Measurements from ENCODE around the gene UBAC1.
"Not testable (repeated sequence)": the region's sequence is repeated elsewhere in the genome, so short reads cannot be mapped to it uniquely, and the experiment has no call there.

Gene UBAC1

DNA sequence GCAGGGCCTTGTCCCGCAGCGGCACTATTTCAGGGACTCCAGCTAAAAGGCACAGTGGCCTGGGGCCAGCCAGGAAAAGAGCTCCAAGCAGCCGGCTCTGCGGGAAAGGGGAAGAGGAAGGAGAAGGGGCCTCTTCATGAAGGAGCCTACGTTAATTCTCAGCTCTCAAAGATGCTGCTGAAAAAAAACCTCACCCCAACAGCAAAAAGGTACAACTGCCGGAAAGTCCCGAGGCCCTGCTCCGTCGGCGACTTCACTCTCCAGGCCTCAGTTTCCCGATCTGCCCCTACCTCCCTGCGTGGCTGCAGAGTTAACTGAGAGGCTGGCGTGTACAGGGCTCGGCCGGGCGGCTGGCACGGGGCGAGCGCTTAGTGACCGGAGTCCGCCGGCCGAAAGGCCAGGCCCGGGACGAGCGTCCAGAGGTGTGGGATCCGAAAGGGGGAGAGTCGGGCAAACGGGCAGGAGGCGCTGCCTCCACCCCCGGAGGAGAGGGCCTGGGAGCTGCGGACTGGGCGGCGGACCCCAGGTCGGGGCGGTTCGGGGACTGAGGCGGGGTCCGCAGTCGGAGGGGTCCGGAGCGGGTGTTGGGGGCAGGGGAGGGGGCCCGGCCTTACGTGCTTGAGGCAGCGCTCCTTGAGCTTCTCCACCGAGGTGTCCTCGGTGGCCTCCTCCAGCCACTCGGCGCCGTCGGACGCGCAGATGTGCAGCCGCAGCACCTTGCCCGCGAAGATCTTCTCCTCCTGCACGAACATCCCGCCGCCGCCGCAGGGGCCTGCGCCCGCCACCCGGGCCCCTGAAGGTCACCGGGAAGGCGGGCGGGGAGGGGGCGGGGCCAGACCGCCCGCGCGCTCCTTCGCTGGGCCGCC is 529 bp downstream of the UBAC1 start:
- no peak for DNase-seq (ENCODE audit: extremely low read depth in 1 of 2, low read depth in 1 of 2)

DNA sequence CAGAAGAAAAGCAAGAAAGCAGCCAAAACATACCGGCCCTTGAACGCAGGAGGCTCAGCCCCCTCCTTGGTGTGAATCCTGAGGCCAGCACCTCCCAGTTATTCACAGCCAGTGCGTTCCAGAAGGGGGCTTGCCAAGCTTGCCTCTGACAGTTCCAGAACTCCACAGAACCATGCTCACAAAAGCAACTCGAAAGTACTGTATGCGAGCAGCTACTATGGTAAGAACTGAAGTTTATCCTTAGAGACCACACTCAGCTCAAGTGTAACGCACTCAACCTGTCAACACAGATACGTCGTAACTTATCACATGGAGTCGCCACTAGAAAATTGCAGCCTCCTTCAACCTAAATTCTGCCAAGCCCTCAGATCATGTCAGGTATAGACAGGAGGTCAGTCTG is 1.4 kb downstream of the UBAC1 start:
- no peak for DNase-seq (ENCODE audit: extremely low read depth in 1 of 2, low read depth in 1 of 2)

DNA sequence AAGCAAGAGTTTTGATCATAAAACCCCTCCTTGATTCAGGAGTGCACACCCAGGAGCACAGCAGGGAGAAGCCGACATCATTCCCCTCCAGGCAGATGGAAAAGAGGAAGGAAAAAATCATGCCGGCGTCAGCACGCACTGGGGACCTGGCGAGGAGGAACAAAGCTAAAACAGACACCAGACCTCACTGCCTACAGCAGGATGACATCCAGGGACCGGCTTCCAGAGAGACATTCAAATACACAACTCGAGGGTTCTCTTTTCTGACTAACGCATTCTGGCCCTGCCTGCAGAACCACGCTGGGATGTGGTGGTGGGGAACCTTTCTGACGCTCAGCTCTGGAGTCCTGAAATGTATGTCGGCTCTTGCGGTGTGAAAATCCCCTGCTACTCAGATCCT is 2.7 kb downstream of the UBAC1 start:
- DNase-seq (ENCODE audit: extremely low read depth in 1 of 2, low read depth in 1 of 2), result no peak

DNA sequence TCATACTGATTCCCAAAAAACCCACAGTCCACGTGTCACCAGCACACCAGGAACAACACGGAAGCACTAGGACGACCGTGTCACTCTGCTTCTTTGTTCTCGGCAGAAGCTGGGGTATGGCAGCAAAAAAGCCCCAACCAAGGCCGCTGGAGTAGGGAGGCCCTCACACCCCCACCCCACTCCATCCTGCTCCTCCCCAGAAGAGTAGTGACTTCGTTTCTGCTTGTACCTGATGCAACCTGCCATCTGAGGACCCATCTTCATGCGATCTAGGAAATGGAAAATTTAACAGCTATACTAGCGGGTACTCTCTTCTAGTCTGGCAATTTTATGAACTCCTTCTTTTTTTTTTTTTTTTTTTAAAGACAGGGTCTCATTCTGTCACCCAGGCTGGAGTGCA is 3.7 kb downstream of the UBAC1 start:
- DNase-seq (ENCODE audit: extremely low read depth in 1 of 2, low read depth in 1 of 2), result no peak

DNA sequence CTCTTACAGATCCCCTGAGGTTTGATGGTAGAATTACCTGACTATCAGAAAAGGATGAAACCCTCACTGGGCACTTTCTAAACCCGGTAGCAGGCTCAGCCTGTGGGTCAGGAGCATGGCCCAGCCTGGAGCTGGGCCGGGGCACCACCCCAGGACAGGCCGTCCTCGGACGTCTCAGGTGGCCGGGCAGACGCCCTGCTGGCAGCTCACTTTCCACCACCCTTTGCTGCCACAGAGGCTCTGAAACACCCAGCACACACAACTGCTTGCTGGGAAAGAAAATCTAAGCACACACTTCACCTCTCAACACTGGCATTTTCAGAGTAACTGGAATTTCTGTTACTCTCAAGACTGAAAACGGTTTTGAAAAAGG is 4.4 kb downstream of the UBAC1 start:
- DNase-seq (ENCODE audit: extremely low read depth in 1 of 2, low read depth in 1 of 2), result no peak

DNA sequence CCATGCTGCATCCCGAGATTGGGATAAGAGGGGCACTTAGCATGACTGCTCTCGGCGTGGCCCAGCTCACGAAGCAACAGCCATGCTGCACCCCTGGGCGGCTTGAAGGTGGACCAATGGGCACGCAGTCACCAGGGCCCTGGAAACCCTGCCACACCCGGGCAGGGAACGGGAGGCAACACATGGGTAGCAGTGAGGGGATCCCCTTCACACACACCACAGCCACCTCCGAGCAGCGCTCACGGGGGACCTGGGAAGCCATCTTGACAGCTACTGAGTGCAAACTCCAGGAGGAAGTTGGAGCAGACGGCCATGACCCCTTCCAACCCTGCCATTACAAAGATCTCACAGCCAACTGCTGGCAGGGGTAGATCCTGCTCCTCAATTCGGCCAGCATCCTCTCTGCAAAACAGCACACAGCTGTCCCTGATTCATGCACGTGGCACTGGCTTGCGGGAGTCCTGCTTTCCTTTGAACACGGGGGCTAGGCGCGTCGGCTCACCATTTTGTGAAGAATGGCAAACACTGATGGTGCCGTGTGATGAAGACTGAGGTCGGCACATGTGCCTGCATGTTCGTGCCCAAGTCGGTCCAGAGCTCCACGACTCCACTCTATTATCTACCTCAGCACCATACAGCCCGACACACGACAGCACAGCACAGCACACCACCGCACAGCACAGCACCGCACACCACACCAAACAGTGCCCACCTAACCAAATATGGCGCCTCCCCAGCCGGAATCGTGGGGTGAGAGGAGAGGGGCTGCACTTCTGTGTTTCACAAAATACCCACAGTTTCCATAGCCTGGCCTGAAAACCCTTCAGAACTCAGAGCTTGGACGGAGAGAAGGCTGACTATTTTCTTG is 5.0 kb downstream of the UBAC1 start:
- no peak for DNase-seq (ENCODE audit: extremely low read depth in 1 of 2, low read depth in 1 of 2)

DNA sequence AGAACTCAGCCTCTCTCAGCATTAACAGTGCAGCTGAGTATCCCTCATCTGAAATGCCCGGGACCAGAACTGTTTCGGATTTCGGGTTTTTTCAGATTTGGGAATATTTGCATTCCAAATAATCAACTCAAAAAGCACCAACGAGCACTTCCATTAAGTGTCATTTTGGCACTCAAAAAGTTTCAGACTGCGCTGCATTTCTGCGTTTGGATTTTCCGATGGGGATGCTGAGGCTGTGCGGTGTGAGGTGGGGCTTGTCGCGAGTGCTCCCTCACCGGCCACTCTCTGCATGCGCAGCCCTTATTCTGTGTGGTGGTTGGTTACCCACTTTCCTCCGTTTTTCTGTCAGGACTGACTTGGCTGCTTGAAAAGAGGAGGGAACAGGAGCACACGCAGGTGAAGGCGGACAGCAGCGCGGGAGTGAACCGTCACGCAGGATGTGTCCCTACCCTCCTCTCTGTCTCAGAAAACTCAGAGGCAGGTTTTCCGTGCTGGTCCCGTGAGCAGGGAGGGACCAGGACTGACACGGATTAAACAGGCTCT is 8.4 kb downstream of the UBAC1 start:
- no peak for DNase-seq (ENCODE audit: extremely low read depth in 1 of 2, low read depth in 1 of 2)

DNA sequence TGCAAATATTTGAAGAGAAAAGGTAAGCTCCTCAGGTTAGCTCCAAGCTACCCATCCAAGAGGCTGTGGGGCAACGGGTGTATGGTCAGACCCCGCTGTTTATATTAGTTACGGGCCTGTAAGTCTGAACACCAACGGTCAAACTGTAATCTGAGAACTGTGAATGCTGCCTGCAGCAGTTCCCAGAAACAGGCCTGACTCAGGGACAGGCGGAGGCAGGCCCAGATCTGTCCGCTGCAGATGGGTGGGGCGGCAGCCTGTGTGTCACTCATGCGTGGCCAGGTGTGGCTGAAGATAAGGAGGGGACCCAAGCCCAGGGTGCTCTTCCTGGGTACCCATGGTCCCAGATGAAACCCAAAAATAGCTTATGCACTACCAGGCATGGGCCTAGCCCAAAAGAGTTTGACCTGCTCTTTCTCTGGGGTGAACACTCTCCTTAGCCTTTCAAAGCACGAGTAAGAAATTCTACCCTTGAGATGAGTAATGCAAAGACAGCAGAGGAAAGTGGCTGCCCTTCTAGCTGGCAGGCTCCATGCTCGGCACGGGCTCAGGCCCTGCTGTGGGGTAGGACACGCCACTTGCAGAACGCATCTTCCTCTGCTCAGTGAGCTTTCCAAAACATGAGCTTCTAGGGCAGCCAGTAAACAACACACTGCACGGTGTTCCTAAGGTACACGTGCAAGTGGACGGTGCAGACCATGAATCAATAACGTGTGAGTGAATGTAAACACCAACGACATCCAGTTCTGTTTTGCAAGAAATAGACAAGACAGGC is 9.1 kb downstream of the UBAC1 start:
- DNase-seq (ENCODE audit: extremely low read depth in 1 of 2, low read depth in 1 of 2), result no peak

DNA sequence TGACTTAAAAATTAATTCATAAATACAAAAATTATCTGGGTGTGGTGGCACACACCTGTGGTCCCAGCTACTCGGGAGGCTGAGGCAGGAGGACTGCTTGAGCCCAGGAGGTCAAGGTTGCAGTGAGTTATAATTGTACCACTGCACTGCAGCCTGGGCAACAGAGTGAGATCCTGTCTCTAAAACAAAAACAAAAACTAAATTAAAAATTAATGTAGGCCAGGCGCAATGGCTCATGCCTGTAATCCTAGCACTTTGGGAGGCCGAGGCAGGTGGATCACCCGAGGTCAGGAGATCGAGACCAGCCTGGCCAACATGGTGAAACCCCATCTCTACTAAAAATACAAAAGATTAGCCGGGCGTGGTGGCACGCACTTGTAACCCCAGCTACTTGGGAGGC is 9.9 kb downstream of the UBAC1 start:
- not testable (repeated sequence) for DNase-seq (ENCODE audit: extremely low read depth in 1 of 2, low read depth in 1 of 2)

DNA sequence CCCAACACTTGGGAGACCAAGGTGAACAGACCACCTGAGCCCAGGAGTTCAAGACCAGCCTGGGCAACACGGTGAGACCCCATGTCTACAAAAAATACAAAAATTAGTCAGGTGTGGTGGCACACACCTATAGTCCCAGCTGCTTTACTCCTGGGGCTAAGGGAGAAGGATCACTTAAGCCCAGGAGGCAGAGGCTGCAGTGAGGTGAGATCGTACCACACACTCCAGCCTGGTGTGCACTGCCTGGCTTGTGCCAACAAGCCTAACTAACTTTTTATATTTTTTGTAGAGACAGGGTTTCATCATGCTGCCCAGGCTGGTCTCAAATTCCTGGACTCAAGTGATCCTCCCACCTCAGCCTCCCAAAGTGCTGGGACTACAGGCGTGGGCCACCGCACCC is 10.3 kb downstream of the UBAC1 start:
- not testable (repeated sequence) for DNase-seq (ENCODE audit: extremely low read depth in 1 of 2, low read depth in 1 of 2)

DNA sequence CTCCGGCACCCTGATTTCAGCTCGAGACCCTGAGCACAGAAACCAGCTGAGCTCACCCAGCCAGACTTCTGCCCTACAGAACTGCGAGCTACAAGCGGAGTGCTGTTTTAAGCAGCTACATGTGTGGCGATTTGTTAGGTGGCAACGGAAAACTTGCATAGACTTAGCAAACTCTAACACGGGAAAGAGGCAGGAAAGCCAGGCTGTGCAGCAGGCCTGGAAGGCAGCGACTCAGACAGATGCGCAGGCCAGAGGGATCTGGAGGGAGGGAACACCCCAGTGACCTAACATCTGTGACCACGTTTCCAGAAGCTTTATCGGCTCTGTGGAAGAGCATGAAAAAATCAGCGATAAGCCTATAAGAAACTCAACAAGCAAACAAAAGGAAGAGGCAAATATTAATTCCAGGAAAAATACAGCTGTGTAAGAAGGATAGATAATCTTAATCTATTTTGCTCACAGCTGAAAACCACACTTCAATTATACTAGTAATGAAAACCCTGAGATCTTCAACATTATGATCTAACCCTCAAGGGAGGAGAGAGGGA is 11.0 kb downstream of the UBAC1 start:
- DNase-seq (ENCODE audit: extremely low read depth in 1 of 2, low read depth in 1 of 2), result no peak

DNA sequence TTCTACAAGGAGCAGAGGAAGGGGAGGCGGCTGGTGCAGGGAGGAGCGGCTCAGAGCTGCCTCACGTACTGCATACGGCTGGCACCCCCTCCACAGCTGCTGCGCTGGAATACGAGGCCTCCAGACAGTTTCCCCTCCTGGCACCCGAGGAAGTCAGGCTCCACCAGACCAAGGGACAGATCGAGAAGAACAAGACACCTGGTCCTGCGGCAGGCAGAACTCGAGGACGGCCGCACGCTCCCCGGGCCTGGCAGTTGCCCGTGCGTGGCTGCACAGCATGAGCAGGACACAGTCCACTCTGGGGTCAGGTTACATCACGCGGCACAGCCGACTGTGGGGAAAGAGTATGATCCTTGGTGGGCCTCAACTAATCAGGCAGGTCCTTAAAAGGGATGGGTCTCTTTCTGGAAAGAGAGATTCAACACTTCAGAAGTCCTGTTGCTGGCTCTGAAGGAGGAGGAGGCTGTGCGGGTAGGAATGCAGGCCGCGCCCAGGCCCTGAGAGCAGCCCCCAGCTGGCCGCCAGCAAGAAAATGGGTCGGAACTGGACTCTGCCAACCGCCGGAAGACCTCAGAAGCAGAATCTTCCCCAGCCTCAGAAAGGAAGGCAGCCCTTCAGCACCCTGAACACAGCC is 11.6 kb downstream of the UBAC1 start:
- no peak for DNase-seq (ENCODE audit: extremely low read depth in 1 of 2, low read depth in 1 of 2)

DNA sequence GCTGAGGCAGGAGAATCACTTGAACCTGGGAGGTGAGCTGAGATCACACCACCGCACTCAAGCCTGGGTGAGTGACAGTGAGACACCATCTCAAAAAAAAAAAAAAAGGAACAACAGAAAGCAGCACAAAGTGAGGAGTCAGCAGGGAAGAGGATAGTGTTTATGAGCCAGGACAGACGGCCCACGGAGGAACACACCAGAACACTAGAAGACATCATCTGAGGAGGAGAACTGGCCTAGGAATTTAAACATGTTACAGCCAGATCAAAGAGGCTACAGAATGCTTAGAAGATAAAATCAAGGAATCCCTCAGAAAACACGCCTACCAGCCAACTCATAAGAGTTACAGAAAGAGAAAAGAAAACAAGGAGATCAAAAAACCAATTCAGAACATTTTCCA is 12.2 kb downstream of the UBAC1 start:
- no peak for DNase-seq (ENCODE audit: extremely low read depth in 1 of 2, low read depth in 1 of 2)

DNA sequence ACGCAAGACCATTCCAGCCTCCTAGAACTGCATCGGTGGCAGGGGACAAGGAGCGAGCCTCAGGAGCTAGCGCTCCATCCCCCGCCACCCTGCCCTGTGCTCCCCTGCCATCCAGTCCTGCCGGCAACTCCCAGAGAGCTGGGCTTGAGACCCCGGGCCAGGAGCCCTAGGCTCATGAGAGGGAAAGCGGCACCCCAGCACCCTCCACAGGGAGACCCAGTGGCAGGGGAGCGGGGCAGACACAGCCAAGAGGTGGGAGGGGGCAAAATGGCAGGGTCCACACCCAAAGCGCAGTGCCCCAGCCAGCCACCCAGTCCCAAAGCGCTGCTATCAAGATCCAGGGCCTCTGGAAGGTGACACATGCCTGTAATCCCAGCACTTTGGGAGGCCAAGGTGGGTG is 12.7 kb downstream of the UBAC1 start:
- DNase-seq (ENCODE audit: extremely low read depth in 1 of 2, low read depth in 1 of 2), result no peak

DNA sequence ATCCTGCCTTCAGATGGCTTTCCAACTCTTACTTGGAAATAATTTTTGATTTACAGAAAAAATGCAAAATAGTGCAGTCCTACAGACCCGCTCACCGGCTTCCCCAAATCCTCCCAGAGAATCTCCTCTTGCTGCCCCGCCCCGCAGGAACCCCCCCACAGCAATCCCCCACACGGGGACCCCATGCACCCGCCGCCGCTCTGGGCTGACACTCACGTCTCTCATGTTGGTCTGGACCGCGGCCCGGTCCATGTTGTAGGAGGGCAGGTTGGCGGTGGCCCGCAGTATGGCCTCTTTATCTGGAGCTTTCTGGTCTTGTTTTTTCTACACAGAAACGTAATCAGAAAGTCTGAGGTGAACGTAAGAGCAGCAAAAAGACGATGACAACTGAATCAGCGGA is 13.6 kb downstream of the UBAC1 start:
- DNase-seq (ENCODE audit: extremely low read depth in 1 of 2, low read depth in 1 of 2), result no peak

DNA sequence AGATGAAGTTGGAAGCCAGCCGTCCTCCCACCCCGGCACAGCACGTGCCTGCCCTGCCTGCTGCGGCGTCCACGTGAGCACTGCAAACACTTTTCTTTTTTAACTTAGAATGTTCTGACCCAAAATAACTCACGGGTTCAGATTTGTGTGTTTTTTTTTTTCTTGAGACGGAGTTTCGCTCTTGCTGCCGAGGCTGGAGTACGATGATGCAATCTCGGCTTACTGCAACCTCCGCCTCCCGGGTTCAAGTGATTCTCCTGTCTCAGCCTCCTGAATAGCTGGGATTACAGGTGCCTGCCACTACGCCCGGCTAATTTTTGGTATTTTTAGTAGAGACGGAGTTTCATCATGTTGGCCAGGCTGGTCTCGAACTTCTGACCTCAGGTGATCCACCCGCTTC is 14.1 kb downstream of the UBAC1 start:
- DNase-seq (ENCODE audit: extremely low read depth in 1 of 2, low read depth in 1 of 2), result not testable (repeated sequence)

DNA sequence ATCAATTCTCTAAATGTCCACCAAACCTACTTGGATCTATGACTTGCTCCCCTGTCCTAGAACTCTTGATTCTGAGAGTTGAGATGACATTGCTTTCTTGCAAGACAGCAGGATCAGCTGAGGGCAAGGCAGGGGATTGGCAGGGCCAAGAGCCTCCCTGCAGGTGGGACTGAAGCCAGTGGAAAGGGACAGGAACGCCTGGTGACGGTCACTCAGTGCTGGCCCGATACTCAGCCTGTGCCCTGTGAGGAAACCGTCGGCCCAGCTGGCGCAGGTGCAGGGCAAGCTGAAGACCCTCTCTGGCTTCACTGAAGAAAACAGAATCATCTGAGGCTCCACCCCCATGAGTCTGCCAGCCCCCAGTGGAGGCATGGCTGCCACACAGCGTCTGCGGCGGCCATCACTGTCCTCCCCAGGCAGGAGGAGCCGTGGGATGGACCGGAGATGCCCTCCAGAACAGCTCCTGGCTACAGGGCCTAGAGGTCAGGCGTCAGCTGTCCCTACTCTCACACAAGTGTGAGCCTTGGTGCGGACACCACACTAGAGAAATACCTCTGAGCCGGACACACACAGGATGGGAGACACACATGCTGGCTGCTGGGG is 14.7 kb downstream of the UBAC1 start:
- no peak for DNase-seq (ENCODE audit: extremely low read depth in 1 of 2, low read depth in 1 of 2)

DNA sequence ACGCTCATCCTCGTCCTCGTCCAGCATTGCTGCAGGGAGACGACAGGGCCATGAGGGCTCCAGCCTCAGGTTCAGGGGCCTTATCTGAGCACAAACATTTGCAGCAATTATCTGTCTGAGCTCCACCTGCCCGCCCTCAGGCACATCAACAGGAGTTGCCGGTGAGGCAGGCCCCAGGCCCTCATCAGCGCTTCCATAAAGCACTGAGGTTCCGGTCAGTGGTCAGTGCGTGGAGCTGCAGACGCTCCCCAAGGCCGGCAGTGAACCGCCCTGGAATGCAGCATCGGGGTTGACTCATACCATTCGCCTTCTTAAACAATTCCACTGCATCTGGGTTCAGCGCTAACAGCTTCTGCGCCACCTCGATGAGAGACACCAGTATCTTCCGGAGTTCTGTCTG is 15.2 kb downstream of the UBAC1 start:
- no peak for DNase-seq (ENCODE audit: extremely low read depth in 1 of 2, low read depth in 1 of 2)

DNA sequence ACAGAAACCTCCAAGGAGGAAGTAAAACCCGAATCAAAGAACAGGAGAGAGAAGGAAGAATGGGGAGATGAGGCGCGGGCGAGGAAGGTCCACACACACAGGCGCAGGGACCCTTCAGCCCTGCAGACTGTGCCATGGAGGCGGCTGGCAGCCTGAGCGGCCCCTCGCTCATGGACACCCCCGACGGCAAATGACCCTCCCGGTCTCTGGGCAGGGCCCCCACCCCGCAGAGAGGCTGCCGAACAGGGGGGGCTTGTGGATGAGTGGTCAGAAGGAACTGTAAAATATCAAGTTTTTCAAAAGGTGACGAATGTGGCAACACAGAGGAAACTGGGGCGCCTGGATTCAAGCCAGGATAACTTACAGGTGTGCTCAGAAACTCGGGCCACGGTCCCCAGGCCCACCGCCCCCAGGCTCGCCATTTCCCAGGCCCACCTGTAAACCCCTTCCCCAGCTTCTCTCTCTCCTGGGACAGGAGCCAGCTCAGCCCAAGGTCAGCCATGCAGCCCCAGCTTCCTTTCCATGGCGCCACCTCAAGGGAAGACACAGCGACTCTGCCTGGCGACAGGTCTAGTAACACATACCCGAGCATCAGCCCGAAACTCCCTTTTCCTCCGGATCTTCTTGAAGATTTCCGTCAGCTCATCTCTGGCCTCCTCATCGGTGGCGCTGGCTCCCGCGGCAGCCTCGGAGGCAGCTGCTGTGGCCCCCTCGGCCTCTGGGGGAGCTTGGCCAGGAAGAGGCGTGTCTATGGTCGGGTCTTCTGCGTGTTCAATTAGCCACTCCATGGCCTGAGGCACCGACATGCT is 16.5 kb downstream of the UBAC1 start:
- DNase-seq (ENCODE audit: extremely low read depth in 1 of 2, low read depth in 1 of 2), result no peak
